Neural cell (in vitro differentiated cells): ENCODE data around the gene ARHGAP25. TPM values are rescaled to one million over a fixed set of nuclear protein-coding genes. Genes with fewer than 3 reads are reported as not detected.

Experiments used
- H2AFZ ChIP-seq: fragments of 200-600, 300-800 bp; sonication (generic), shearing (Covaris generic); 2 replicates; pipeline ENCODE4 v1.6.0; 2014; ENCODE audit warnings: low read depth, mild to moderate bottlenecking, antibody characterized with exemption, low read length, moderate library complexity
- H3F3A ChIP-seq: fragments of 200-600 bp; shearing (Covaris generic); 2 replicates; pipeline ENCODE4 v1.6.1; 2016; ENCODE audit warnings: mild to moderate bottlenecking, moderate library complexity, mixed read lengths, antibody characterized with exemption, low read length; ENCODE audit not compliant: insufficient read depth, poor library complexity, severe bottlenecking
- H3K27ac ChIP-seq: fragments of 200-600, 300-800 bp; sonication (generic), shearing (Covaris generic); 2 replicates; pipeline ENCODE4 v1.5.1; 2014; ENCODE audit warnings: mild to moderate bottlenecking, low read length, moderate library complexity
- H3K27me3 ChIP-seq: fragments of 300-800, 200-600 bp; sonication (generic), shearing (Covaris generic); 2 replicates; pipeline ENCODE4 v1.6.0; 2014; ENCODE audit warnings: mild to moderate bottlenecking, low read depth, low read length, moderate library complexity; ENCODE audit not compliant: insufficient read depth
- H3K36me3 ChIP-seq: fragments of 300-800, 200-600 bp; sonication (generic), shearing (Covaris generic); 2 replicates; pipeline ENCODE4 v1.5.1; 2014; ENCODE audit warnings: mild to moderate bottlenecking, antibody characterized with exemption, low read length, moderate library complexity; ENCODE audit not compliant: insufficient read depth
- H3K4me2 ChIP-seq: fragments of 300-800, 200-600 bp; sonication (generic), shearing (Covaris generic); 2 replicates; pipeline ENCODE4 v1.6.0; 2014; ENCODE audit warnings: mild to moderate bottlenecking, low read length
- H3K4me3 ChIP-seq: fragments of 300-800, 200-600 bp; sonication (generic), shearing (Covaris generic); 2 replicates; pipeline ENCODE4 v1.5.1; 2014; ENCODE audit warnings: mild to moderate bottlenecking, low read length, moderate library complexity
- H3K79me2 ChIP-seq: fragments of 200-600 bp; shearing (Covaris generic); replicated peaks from 2 replicates; pipeline ENCODE4 v1.6.0; 2014; ENCODE audit warnings: mild to moderate bottlenecking, low read length, moderate library complexity; ENCODE audit not compliant: insufficient read depth
- H3K9ac ChIP-seq: fragments of 300-800, 200-600 bp; sonication (generic), shearing (Covaris generic); 2 replicates; pipeline ENCODE4 v1.6.1; 2016; ENCODE audit warnings: mild to moderate bottlenecking, low read length, mixed read lengths
- H3K9me2 ChIP-seq: fragments of 200-600 bp; shearing (Covaris generic); 2 replicates; pipeline ENCODE4 v1.6.1; 2016; ENCODE audit warnings: mild to moderate bottlenecking, low read length, mixed read lengths; ENCODE audit not compliant: insufficient read depth
- H3K9me3 ChIP-seq: fragments of 200-600, 300-800 bp; sonication (generic), shearing (Covaris generic); 2 replicates; pipeline ENCODE4 v1.6.1; 2016; ENCODE audit warnings: mild to moderate bottlenecking, mixed run types, low read length, moderate library complexity, mixed read lengths
- H4K20me1 ChIP-seq: fragments of 200-600 bp; shearing (Covaris generic); 2 replicates; pipeline ENCODE4 v1.6.1; 2016; ENCODE audit warnings: mild to moderate bottlenecking, mixed run types; ENCODE audit not compliant: insufficient read depth
- CTCF ChIP-seq: fragments of 450-650 bp; IDR thresholded peaks from 2 replicates; pipeline ENCODE4 v1.5.1; 2014; ENCODE audit warnings: antibody characterized with exemption, mild to moderate bottlenecking, moderate library complexity; ENCODE audit not compliant: poor library complexity, severe bottlenecking
- EP300 ChIP-seq: fragments of 450-650 bp; conservative IDR thresholded peaks from 2 replicates; pipeline ENCODE4 v1.6.1; 2014; ENCODE audit warnings: antibody characterized with exemption, mild to moderate bottlenecking, moderate library complexity; ENCODE audit not compliant: poor library complexity, severe bottlenecking
- EZH2 ChIP-seq: fragments of 200-600, 300-800 bp; shearing (Covaris generic), sonication (generic); IDR thresholded peaks from 2 replicates; pipeline ENCODE4 v1.6.1; 2014; ENCODE audit warnings: antibody characterized with exemption, low read length, borderline replicate concordance, mild to moderate bottlenecking; ENCODE audit not compliant: insufficient read depth, poor library complexity, severe bottlenecking
- MXI1 ChIP-seq: fragments of 450-650 bp; conservative IDR thresholded peaks from 2 replicates; pipeline ENCODE4 v1.6.1; 2014; ENCODE audit warnings: antibody characterized with exemption, mild to moderate bottlenecking; ENCODE audit not compliant: poor library complexity, severe bottlenecking
- POLR2AphosphoS5 ChIP-seq: IDR thresholded peaks from 2 replicates; pipeline ENCODE4 v1.6.1; 2012
- RAD21 ChIP-seq: fragments of 450-650 bp; conservative IDR thresholded peaks from 2 replicates; pipeline ENCODE4 v1.6.1; 2014; ENCODE audit warnings: antibody characterized with exemption, mild to moderate bottlenecking, moderate library complexity
- REST ChIP-seq: IDR thresholded peaks from 2 replicates; pipeline ENCODE4 v1.6.1; 2012; ENCODE audit warnings: borderline replicate concordance
- SMC3 ChIP-seq: fragments of 450-650 bp; conservative IDR thresholded peaks from 2 replicates; pipeline ENCODE4 v1.6.1; 2014; ENCODE audit warnings: antibody characterized with exemption, mild to moderate bottlenecking, moderate library complexity; ENCODE audit not compliant: poor library complexity
- TAF1 ChIP-seq: IDR thresholded peaks from 2 replicates; pipeline ENCODE4 v1.6.1; 2012; ENCODE audit warnings: low read depth
- polyA plus RNA-seq: library from polyadenylated mRNA; depleted of rRNA; stranded (reverse); fragments of >200 nt; gene quantifications from 2 replicates; pipeline ENCODE4 v1.2.3, GENCODE V29; 2014

Gene ARHGAP25
- polyA plus RNA-seq, 1 donor from 2014 or later, result not detected

- H3K36me3 ChIP-seq, result no peaks in the 10 kb centered on the region
- H3K4me2 ChIP-seq, result no peak overlapping the region
- H3K4me3 ChIP-seq, result no peak overlapping the region
- H3K79me2 ChIP-seq, result no peaks in the 10 kb centered on the region
- no peak overlapping the region for H3K9ac ChIP-seq
- H3K27ac ChIP-seq, result no peak overlapping the region
- H3F3A ChIP-seq, result no peaks in the 10 kb centered on the region
- H4K20me1 ChIP-seq, result no peaks in the 10 kb centered on the region
- no peaks in the 10 kb centered on the region for H3K9me2 ChIP-seq
- TF ChIP-seq CTCF (no peak), MXI1 (no peak), RAD21 (no peak)
- H3K9me3 ChIP-seq, result no peaks in the 10 kb centered on the region
- H3K27me3 ChIP-seq, result no peaks in the 10 kb centered on the region
- no peak overlapping the region for H2AFZ ChIP-seq
These were observed 95.1 kb downstream of the ARHGAP25 start for GRCh38 chr2:68829749-68830148.

GRCh38 chr2:68831686-68832232 is 97.1 kb downstream of the ARHGAP25 start:
- Histone ChIP-seq H3K36me3 (no peaks in the 10 kb centered on the region), H3K9me3 (no peaks in the 10 kb centered on the region), H3K27ac (no peak overlapping the region), H2AFZ (no peak overlapping the region), H4K20me1 (no peaks in the 10 kb centered on the region), H3K4me2 (no peak overlapping the region), H3K27me3 (no peaks in the 10 kb centered on the region), H3K9me2 (no peaks in the 10 kb centered on the region), H3F3A (no peaks in the 10 kb centered on the region), H3K79me2 (no peaks in the 10 kb centered on the region), H3K9ac (no peak overlapping the region), H3K4me3 (no peak overlapping the region)
- TF ChIP-seq POLR2AphosphoS5, result no peak

- no peak overlapping the region for H3K4me2 ChIP-seq
- H3F3A ChIP-seq, result no peaks in the 10 kb centered on the region
- no peaks in the 10 kb centered on the region for H4K20me1 ChIP-seq
- no peaks in the 10 kb centered on the region for H3K9me2 ChIP-seq
- H3K27me3 ChIP-seq, result no peaks in the 10 kb centered on the region
- no peaks in the 10 kb centered on the region for H3K9me3 ChIP-seq
- no peaks in the 10 kb centered on the region for H3K79me2 ChIP-seq
- no peak overlapping the region for H3K9ac ChIP-seq
- no peak overlapping the region for H3K4me3 ChIP-seq
- H2AFZ ChIP-seq, result no peak overlapping the region
- TF ChIP-seq TAF1 (no peak), SMC3 (no peak), MXI1 (no peak), POLR2AphosphoS5 (no peak), EZH2 (no peak), CTCF (no peak), REST (no peak), RAD21 (no peak), EP300 (no peak)
- H3K36me3 ChIP-seq, result no peaks in the 10 kb centered on the region
- H3K27ac ChIP-seq, result no peak overlapping the region
These were observed 97.7 kb downstream of the ARHGAP25 start for GRCh38 chr2:68832233-68832869.
